Suppressor macrophage treated with lipopolysaccharide for 1 hour (primary cell): ENCODE results near the gene EGR4.

ENCODE experiments used
- DNase-seq, 3 donors: peaks; one replicate each; pipeline ENCODE4 v3.0.0-alpha.2; 2020 to 2022

EGR4 gene

DNA sequence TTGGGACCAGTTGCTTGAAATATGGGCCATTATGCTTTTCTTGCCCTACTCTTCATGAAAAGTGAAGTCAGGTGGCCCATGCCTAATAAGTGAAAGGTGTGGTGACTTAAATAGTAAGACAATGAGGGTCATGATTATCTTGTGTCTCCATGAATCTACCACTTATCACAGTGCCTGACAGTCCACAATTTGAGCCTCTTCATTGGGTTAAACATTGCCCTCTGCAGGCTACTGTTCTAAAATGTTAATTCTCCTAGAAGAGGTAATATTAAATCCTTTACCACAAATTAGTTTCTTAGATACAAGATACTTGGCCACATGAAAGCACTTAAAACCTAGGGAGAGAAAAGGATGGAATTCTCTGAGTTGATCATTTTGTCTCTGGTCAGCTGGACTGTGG is 4.0 kb downstream of the EGR4 start:
- DNase-seq: no peak

DNA sequence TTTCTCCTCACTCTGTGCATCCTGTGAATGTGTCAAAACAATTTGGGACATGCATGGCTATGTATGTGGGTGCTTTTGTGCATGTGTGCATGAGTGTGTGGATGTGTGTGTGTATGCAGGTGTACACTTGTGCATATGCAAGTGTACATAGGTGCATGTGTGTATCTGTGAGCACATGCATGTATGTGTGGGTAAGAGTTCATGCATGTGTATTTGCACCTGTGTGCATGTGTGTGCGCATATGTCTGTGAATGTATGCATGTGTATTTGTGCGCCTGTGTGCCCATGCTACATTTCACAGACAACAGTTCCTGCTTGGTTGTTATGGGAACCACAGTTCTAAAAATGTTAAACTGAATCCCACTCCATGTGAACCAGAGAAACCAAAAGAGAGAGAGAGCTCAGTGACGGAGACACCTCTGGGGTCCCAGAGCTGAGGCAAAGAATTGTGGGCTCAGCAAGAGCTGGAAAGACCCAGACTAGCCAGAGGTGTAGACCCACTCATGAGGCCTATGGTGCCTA is 7.2 kb downstream of the EGR4 start:
- DNase-seq: no peak

DNA sequence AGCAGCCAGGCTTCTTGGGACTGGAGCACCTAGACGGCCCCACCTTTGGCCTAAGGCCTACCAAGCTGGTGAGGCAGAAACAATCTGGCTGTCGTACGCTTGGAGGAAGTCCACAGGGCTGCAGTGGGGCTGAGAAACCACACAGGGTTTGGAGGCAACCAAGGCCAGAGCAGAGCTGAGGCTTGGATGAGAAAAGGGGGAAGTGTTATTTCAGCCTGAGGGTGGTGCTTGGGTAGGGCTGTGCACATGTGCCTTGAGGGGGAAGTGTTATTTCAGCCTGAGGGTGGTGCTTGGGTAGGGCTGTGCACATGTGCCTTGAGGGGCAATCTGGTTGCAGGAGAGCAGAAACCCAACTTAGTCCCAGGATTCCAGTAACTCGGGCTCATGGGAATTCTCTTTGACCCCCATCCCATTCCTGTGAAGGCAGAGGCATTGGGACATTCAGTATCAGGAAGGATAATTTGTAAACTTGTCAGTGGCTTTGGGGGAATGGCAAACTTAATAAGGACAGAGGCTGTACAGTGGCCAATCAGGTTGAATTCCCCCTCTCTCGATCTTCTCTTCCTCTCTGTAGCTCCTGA is 8.1 kb downstream of the EGR4 start:
- peak; percentile 73 to 75 (median 74) for DNase-seq

DNA sequence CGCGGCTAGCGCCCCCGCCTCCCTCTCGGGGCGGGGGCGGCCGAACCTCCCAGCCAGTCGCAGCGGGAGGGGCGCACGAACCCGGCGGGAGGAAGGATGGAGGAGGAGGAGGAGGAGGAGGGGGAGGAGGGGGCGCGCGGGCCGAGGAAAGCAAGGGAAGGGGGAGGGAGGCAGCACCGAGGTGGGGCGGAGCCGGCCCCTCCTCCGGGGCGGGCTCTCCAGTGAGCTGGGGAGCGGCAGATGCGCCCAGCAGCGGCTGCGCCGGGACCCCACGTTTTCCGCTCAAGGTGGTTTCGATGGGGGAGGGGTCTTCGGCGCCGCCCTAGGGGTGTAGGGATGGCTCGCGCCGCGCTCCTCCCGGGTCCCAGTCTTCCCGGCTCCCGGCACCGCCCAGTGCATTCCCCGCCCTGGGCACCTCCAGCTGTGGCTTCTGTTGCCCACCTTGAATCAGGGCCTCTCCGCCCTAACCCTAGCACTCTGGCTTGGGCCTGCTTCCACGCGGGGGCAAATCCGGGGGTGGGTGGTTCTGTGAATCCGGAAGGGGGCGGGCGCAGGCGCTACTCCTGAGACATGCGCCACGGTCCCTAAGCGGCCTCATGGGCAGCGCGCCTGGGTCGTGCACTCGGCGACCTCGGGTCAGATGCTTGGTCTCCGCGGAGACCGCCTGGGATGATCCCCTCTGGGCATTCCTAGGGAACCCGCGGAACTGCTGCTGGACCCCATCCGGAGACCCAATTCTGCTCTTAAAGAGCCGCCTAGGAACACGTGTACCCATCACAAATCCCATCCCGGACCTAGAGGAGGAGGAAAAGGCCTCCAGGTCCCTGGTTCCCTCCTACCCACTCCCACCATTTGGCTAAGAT is 8.8 kb downstream of the EGR4 start, which contains the start of gene FBXO41:
FBXO41 (minus strand) TSS at position 183 of the 863 bp plus-strand sequence. CDS start 14,848 bp downstream, outside the sequence.
- DNase-seq: peak; percentile 39 to 70 (median 55)

DNA sequence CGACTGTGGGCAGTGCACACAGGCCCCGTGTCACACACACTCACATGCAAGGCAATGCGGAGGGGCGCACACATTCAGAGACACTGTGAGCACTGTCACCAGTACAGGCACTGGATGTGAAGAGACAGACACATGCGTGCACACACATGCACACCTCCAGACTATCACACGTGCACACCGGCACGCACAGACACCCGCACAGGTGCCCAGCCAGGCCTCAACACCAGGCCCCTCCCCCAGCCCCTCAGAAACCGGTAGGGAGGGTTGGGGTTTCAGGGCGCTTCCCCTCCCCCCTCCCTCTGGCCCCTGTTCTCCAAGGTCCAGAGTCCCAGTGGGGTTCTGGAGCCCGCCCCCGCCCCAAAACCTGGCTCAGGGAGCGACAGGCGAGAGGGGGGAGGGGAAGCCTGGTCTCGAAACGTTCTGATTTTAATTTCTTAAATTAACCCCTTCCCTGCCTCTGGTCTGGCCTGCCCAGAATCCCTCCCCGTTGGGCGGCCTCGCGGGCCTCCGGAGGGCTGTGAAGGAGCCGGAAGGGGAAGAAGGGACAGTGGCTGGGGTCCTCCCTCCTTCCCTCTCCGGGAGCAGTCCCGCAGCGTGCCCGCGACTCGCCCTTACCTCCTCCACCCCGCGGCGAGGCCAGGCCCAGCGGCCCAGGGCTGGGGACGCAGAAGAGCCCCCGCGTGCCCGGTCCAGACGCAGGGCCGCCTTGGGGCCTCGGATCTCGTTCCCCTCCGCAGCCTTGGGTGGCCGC is 9.6 kb downstream of the EGR4 start:
- DNase-seq: peak in 2 of 3 donors; percentile 18 to 42

DNA sequence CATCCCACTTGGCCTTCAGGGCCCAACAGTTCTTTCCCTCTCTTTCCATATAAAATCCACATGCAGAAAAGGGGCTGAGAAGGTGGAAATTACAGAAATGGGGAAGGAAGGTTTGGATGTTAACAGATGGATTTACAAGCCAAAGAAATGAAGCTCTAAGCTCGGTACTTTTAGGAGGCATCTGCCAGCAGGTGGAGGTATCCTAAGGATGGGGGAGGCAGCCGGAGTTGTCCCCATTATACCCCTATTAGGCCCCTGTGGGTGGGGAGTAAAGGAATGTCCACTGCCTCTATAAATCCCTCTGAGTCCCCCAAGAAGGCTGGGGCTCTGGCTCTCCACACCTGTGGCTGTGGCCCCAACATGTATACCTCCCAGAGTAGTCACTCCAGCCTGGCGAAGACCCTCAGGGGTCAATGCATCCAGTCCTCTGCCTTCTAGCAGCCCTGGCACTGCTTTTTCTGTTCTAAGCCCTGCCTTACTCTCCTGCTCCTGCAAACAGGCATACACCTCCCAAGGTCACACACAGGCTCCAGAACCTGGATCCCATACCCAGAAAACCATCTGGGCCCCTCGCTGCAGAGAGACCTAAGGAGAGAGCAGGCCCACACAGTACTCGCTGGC is 10.3 kb downstream of the EGR4 start:
- no peak for DNase-seq

DNA sequence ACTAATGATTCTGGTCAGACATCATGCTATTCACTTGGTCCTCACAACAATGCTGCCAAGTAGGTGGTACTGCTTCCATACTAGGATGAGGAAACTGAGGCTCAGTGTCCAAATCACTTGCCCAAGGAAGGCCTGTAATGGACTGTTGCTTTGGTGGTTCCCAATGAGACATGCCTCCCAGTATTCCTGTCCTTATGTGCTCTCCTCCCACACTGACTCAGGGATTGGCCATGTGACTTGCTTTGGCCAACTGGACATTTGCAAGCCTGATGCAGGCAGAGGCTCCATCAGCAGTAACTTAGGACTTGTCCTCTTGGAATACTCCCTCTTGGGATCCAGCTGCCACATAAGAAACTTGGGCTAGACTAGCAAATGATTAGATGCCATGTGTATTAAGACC is 12.1 kb downstream of the EGR4 start:
- no peak for DNase-seq

DNA sequence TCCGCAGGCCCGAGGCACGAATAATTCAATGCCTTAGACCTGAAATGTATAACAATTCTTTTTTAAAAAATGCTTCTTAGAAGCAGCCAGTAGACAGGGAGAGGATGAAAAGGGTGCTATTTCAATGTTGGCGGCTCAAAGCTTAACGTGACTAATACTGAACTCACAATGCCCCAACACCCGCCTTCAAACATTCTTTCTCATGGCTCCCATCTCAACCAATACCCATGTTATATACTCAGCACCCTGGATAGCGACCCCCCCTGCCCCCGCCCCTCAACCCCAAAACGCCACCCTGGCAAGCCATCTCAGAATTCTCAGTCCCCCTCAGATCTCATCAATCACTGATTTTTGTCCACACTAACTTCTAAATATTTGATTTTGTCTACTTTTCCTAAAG is 13.5 kb downstream of the EGR4 start:
- DNase-seq: no peak

DNA sequence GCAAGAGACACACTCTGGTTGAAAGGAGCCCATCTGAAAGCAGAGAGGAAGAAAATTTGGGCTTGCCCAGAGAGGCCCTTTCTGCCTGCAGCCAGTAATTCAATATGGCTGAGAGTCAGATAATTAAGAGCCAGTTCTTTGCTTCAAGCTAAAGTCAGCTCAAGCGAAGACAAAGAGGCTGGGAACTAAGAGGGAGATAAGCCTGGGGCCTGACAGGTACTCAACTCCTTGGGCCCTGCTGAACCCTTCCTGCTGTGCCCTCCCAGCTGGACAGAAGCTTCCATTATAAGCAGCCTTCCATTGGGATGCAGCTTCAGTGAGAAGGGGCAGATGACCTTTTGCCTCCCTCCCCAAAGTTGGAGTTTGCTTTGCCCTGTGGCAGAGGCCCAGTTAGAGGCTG is 21.1 kb downstream of the EGR4 start:
- DNase-seq: no peak

DNA sequence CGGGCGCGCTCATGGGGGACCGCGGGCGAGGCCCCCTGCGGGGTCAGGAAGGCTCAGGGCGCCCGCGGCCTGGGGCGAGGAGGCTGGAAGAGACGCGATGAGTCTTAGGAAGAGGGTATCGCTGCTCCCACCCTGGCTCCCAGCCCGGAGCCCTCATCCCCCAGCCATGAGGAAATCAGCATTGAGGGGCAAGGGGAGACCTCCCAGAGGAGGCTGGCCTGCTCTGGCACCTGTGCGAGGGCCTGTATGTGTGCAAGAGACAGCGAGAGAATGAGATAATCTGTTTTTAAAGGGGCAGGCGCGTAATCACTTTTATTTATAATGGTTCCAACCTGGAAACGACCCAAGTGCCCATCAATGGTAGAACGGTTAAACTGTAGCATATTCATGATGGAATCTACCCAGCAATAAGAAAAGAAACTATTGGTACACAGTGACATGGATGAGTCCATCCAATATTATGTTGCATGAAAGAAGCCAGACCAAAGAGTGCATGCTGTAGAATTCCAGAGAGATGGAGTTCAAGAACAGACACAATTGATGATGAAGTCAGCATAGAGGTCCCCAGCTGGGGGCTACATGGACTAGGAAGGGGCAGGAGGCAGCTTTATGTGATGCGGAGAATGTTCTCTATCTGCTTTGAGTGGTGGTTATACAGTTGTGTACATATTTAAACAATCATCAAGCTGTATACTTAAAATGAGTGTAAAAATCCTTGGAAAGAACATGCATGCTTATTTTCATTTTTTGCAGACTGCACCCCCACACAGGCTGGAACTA is 23.5 kb downstream of the EGR4 start:
- no peak for DNase-seq

DNA sequence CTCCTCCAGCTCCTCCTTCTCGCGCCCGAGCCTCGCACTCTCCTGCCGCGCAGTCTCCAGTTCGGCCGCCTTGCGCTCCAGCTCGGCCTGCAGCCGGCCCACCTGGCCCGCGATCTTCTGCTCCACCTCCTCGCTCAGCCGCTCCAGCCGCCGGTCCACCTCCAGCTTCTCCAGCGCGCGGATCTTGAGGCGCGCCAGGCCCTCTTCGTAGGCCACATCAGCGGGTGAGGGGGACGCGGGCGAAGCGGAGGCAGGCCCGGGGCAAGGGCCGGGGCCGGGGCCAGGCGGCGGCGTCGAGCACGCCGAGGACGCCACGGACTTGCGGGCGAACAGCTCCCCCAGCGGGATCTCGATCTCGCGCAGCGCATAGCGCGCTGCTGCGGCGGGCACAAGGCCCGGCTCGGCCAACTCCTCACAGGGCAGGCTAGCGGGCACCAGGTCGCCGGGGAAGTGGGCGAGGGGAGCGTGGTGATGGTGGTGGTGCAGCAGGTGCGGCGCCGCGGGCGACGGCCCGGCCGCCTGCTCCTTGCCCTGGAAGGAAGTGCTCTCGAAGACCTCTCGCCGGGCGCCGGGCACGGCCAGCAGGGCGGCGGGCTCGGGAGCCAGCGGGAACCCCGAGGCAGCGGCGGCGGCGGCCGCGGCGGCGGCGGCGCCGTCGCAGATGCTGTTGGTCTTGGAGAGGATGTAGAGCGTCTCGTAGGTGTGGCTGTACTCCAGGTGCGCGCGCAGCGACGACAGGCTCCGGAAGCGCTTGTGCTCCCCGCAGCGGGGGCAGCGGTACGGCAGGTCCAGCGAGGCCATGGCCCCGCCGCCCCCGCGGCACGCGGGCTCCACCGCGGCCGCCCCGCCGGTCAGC is 24.3 kb downstream of the EGR4 start:
- DNase-seq: peak in 2 of 3 donors; percentile 27 to 52

DNA sequence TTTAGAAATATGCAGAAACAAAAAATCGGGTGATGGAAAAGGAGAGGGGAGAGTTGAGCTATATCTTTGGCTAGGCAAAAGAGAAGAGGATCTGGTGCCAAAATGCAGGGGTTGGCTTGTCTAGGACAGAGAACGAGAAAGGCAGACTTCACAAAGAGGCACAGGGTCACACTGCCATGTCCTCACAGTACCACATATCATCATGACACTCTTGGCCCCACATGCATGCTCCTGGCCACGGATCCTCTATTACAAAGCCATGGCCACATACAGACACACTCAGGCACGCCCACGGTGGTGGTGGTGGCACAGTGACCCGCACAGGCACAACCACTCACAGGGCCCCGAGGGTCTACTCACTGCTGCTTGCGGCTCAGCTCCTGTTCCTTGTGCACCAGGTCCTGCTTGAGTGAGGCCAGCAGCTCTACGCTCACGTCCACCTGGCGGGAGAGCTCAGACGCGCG is 24.9 kb downstream of the EGR4 start:
- no peak for DNase-seq

DNA sequence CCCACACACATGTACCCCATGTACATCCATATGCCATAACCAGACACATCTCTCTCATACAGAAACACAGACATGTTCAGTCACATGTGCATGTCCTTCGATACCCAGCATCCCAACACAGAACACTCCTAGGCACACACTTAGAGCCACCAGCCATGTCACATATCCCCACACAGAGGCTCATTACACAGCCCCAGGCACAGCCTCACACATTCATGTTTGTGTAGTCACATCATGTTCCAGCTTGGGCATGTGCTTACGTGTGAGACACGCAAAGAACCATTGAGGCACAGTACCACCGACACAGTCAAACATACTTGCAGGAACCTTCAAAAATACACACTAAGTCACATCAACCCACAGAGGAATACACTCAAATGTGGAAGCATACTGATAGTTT is 26.3 kb downstream of the EGR4 start:
- DNase-seq: no peak

DNA sequence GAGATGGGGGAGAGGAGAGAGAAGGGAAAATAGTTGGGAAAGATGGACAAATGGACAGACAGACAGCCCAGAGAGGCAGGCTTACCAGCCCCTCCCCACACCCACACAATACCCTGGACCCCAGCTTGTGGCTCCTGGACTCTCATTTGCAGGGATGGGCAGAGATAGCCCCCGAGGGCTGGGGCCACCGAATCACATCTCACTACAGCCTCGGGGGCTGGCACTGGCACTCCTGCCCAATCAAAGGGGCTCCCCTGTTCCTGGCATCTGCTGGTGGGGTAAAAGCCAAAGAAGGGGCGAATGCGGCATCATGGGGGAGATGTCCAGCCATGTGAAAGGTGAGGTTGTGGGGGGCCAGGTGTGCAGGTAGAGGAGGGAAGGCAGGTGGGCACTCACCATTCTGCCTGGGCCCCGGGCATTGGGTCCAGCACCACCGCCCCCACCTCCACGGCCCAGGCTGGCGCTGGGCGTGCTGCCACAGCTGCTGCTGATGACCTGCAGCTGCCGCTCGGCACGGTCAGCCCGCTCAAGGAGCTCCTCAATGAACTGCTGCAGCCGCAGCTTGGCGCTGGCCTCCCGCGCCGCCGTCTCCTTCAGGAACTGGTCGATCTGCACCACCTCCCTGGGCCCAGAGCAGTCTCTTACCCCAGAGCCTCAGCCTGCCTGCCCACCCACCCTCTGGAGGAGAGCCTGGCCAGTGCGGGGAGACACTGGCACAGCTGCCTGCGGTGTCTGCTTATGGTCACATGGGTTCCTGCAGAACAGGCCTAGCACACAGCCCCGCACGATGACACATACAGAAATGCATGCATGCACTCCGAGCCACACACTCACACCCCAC is 27.1 kb downstream of the EGR4 start:
- DNase-seq: no peak

DNA sequence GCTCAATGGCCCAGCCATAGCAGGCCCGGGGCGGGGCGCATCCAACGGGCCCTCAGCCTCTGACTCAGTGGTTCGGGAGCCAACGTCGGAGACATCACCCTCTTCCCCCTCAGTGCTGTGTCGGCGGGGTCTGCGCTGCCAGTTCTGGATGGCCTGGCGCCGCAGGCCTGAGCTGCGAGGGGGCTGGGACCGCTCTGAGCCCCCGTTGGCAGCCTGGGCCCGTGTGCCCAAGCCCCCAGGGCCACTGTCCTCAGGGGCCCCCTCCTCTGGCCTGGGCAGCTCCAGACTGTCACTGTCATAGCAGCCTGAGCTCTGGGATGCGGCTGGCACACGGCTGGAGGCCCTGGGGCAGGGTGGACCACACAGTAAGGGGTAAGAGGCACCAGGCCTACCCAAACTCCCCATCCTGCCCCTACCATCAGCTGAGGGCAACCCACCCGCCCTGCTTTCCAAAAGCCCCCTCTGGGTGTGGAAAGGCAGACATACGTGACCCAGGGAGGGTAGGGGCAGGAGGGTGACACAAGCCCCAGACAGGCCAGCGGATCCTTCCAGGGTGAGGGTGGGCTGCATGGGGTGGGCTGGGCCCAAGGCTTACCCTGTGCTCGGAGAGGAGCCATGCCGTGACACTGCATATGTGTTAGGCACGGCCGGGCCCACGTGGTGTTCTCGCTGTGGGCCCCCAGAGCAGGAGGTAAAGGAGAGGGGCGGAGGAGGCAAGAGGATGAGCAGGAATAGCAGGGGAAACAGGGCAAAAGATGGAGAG is 27.9 kb downstream of the EGR4 start:
- no peak for DNase-seq

DNA sequence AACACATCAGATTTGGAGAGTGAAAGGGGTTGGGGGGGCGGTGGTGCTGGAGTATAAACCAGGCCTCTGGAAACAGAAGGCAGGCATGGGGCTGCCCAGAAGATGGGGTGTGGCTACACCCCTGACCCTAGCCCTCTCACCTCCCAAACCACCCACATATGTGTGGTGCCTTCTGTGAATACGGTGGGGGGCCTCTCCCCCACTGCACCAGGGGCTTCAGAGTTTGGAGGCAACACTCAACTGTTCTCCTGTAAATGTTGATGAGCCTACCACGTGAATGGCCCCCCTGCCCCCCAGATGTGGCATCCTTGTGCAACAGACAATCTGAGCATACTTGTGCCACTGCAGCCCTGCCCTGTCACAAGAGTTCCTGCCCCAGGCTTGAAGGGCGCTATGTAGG is 28.6 kb downstream of the EGR4 start:
- no peak for DNase-seq

DNA sequence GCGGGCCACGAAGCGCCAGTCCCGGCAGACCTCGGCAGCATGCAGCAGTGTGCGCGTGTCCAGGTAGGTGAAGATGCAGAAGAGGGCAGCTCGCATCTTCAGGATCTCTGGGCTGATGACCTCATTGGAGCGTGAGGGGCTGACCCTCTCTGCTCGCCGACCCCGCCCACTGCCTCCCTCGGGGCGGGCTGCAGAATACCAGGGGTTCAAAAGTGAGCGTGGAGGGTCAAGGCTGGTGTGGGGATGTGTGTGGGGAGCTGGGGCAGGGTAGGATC is 29.1 kb downstream of the EGR4 start:
- no peak for DNase-seq

DNA sequence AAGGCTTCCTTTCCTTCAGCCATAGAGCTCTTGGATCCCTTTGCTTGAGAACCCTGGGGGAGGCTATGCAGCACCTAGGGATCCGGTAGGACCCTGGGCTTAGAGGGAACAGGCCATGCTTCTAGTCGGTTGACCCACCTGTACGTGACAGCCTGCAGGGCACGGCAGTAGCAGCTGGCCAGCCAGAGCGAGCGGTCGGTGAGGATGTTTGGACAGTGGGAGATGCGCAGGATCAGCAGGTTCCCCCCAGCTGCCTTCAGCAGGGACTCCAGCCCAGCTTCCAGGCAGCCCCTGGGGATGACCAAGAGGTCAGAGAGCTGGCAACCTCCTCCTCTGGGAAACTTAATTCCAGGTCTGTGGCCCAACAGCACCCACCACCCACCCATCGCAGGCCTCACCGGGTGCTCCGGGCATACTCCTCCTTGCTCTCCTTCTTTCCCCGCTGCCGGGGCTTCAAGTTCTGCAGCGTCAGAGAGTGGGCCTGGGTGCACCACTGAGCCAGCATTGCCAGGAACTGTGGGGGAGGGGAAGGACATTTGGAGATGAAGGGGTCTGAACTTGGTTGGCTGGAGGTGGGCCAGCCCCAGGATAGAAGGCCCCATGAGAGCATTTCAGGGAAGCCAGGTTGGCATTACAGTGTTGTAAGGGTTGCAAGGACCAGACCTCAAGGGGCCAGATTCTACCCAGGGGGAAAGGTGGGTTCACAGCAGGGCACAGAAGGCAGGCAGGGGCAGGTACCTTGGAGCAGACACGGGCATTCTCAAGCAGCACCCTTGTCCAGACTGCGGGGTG is 29.6 kb downstream of the EGR4 start:
- no peak for DNase-seq
